Vagina (tissue), 2 donors: ENCODE data around the gene DSPP. TPM values are rescaled to one million over a fixed set of nuclear protein-coding genes. Genes with fewer than 3 reads are reported as not detected.

Source experiments
- DNase-seq, 2 donors: peaks; one replicate each; pipeline ENCODE4 v3.0.0-alpha.2; 2017; ENCODE audit errors: extremely low spot score in 2 of 2
- H3K27ac ChIP-seq: fragments of 200-600 bp; sonication (generic); one replicate; pipeline ENCODE4 v1.5.1; 2019
- H3K27me3 ChIP-seq: fragments of 200-600 bp; sonication (generic); one replicate; pipeline ENCODE4 v1.5.1; 2019
- H3K36me3 ChIP-seq, 2 donors: fragments of 200-600 bp; sonication (generic); one replicate each; pipeline ENCODE4 v1.5.1; 2017 to 2019
- H3K4me1 ChIP-seq: fragments of 200-600 bp; sonication (generic); one replicate; pipeline ENCODE4 v1.5.1; 2019
- H3K4me3 ChIP-seq, 2 donors: fragments of 200-600 bp; sonication (generic); 1 replicate in 1 of 2; 2 replicates in 1 of 2; pipeline ENCODE4 v1.5.1; 2016 to 2019
- H3K9me3 ChIP-seq: fragments of 200-600 bp; sonication (generic); one replicate; pipeline ENCODE4 v1.5.1; 2019
- CTCF ChIP-seq, 3 experiments: fragments of 450-650 bp in 2 of 3; fragments of 200-600 bp in 1 of 3; sonication (generic) in 1 of 3; IDR thresholded peaks; one replicate each; pipeline ENCODE4 v1.5.1; 2017 to 2019; ENCODE audit warnings: antibody characterized with exemption in 3 of 3, mild to moderate bottlenecking in 2 of 3, moderate library complexity in 2 of 3
- POLR2A ChIP-seq, 2 donors: fragments of 450-650 bp; IDR thresholded peaks; one replicate each; pipeline ENCODE4 v1.6.1; 2017; ENCODE audit warnings: antibody characterized with exemption in 2 of 2, mild to moderate bottlenecking in 2 of 2, moderate library complexity in 2 of 2
- POLR2AphosphoS5 ChIP-seq, 2 donors: sonication (generic); formaldehyde crosslinking; IDR thresholded peaks; one replicate each; pipeline ENCODE4 v1.9.0; 2017; ENCODE audit warnings: antibody characterized with exemption in 2 of 2, mild to moderate bottlenecking in 2 of 2, low read depth in 1 of 2; ENCODE audit not compliant: insufficient read depth in 1 of 2
- intact Hi-C: fragments of 100-400 bp; cut with DNase I; formaldehyde crosslinking; loops from one replicate; pipeline ENCODE4 v1.15.1; 2023
- total RNA-seq: library from RNA; depleted of rRNA; stranded (reverse); fragments of >200 nt; gene quantifications from one replicate; pipeline ENCODE4 v1.2.3, GENCODE V29; 2016

The DSPP gene
- total RNA-seq, 1 donor from 2014 or later = not detected

GRCh38 chr4:87644286-87644685 is 36.0 kb downstream of the DSPP start:
- Histone ChIP-seq H3K36me3 (no peaks in the 10 kb centered on the region), H3K27ac (no peak overlapping the region), H3K27me3 (no peaks in the 10 kb centered on the region), H3K4me1 (no peaks in the 10 kb centered on the region), H3K4me3 (no peak overlapping the region), H3K9me3 (no peaks in the 10 kb centered on the region)
- TF ChIP-seq POLR2A (IDR thresholded peaks at IDR 0.05) (no peak), CTCF (IDR thresholded peaks at IDR 0.05) (no peak), POLR2AphosphoS5 (IDR thresholded peaks at IDR 0.05; ENCODE audit: insufficient read depth in 1 of 2, low read depth in 1 of 2) (no peak)
- intact Hi-C loops = no loop called here
- DNase-seq = no peak

DNA sequence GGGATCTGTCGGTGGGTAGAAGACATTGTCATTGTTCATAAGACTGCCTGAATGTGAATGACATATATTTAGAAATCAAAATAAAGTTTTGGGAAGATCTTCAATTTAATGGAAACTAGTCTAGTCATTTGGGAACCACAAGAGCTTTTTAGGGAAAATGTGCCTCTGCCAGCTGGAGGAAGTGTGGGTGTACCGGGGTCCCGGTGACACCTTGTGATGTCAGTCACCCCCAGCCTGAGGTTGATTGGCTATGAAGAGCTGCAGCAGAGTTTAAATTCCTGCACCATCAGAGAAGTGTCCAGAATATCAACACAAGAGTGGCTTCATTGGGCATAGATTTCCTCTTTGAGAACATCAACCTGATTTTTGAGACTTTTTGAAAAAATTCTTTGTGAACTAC is 41.7 kb downstream of the DSPP start, which contains the start of gene DMP1:
TSS of gene DMP1 (plus strand) at position 301 of the 400 bp plus-strand sequence. CDS start 6,213 bp downstream, outside the sequence.
- no peaks in the 10 kb centered on the region for H3K36me3 ChIP-seq
- no peak for DNase-seq
- TF ChIP-seq POLR2AphosphoS5 (IDR thresholded peaks at IDR 0.05; ENCODE audit: insufficient read depth in 1 of 2, low read depth in 1 of 2) = no peak
- no peak for TF ChIP-seq POLR2A (IDR thresholded peaks at IDR 0.05)
- TF ChIP-seq CTCF (IDR thresholded peaks at IDR 0.05) = no peak
- no peaks in the 10 kb centered on the region for H3K9me3 ChIP-seq
- H3K4me1 ChIP-seq = no peaks in the 10 kb centered on the region
- no peak within 1 kb of the TSS for H3K27ac ChIP-seq
- H3K4me3 ChIP-seq = no peak within 1 kb of the TSS
- intact Hi-C loops = no loop called here
- H3K27me3 ChIP-seq = no peaks in the 10 kb centered on the region

GRCh38 chr4:87650938-87651337 is 42.6 kb downstream of the DSPP start:
- intact Hi-C loops = no loop called here
- H3K4me1 ChIP-seq = no peaks in the 10 kb centered on the region
- no peak for DNase-seq

DNA sequence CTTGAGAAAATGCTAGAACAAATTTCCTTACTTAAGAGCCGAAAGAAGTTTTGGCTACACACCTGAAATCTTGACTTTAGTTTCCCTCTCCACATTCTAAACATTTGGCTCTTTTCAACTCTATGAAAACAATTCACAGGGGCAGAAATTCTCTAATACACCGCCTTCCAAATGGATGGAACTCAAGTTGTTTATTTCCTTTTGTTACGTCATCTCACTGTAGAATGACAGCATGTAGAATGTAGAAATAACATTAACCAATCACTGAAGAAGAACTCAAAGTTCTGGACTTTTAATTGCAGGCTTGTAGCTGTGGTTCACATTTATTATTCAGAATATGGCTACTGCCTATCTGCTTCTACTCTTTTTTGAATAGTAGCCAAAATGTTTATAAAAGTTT is 43.6 kb downstream of the DSPP start:
- no peaks in the 10 kb centered on the region for H3K27me3 ChIP-seq
- intact Hi-C loops = no loop called here
- no peak overlapping the region for H3K27ac ChIP-seq
- no peaks in the 10 kb centered on the region for H3K4me1 ChIP-seq
- DNase-seq = no peak
- H3K36me3 ChIP-seq = no peaks in the 10 kb centered on the region
- no peak overlapping the region for H3K4me3 ChIP-seq
- TF ChIP-seq POLR2A (IDR thresholded peaks at IDR 0.05) = no peak
- no peak for TF ChIP-seq CTCF (IDR thresholded peaks at IDR 0.05)
- TF ChIP-seq POLR2AphosphoS5 (IDR thresholded peaks at IDR 0.05; ENCODE audit: insufficient read depth in 1 of 2, low read depth in 1 of 2) = no peak
- no peaks in the 10 kb centered on the region for H3K9me3 ChIP-seq

More at GRCh38 chr4:87650938-87651337, 42.6 kb downstream of the DSPP start:
- no peak overlapping the region for H3K27ac ChIP-seq
- no peak overlapping the region for H3K4me3 ChIP-seq
- no peaks in the 10 kb centered on the region for H3K9me3 ChIP-seq
- no peaks in the 10 kb centered on the region for H3K36me3 ChIP-seq
- TF ChIP-seq CTCF (IDR thresholded peaks at IDR 0.05) (no peak), POLR2AphosphoS5 (IDR thresholded peaks at IDR 0.05; ENCODE audit: insufficient read depth in 1 of 2, low read depth in 1 of 2) (no peak), POLR2A (IDR thresholded peaks at IDR 0.05) (no peak)
- no peaks in the 10 kb centered on the region for H3K27me3 ChIP-seq

GRCh38 chr4:87654487-87655044 is 46.2 kb downstream of the DSPP start:
- Histone ChIP-seq H3K36me3 (no peaks in the 10 kb centered on the region), H3K27me3 (no peaks in the 10 kb centered on the region), H3K4me3 (no peak overlapping the region), H3K4me1 (peaks cover 22% of the 10 kb centered on the region), H3K9me3 (no peaks in the 10 kb centered on the region), H3K27ac (no peak overlapping the region)
- intact Hi-C loops = no loop called here
- DNase-seq = no peak
- TF ChIP-seq POLR2A (IDR thresholded peaks at IDR 0.05) (no peak), POLR2AphosphoS5 (IDR thresholded peaks at IDR 0.05; ENCODE audit: insufficient read depth in 1 of 2, low read depth in 1 of 2) (no peak), CTCF (IDR thresholded peaks at IDR 0.05) (no peak)
